Mesodermal cell (in vitro differentiated cells): ENCODE measurements around the gene KIAA0586.
"Not testable (repeated sequence)": the region's sequence is repeated elsewhere in the genome, so short reads cannot be mapped to it uniquely, and the experiment has no call there.

Experiments
- H3K27ac ChIP-seq: 2 replicates; pipeline ENCODE4 v1.7.0; 2013; ENCODE audit warnings: mild to moderate bottlenecking, low read depth, low read length, moderate library complexity; ENCODE audit not compliant: severe bottlenecking
- H3K36me3 ChIP-seq: 2 replicates; pipeline ENCODE4 v1.7.1; 2013; ENCODE audit warnings: mild to moderate bottlenecking, low read length, moderate library complexity; ENCODE audit not compliant: control insufficient read depth, insufficient read depth
- H3K4me1 ChIP-seq: one replicate; pipeline ENCODE4 v1.7.1; 2013; ENCODE audit warnings: mild to moderate bottlenecking, low read length; ENCODE audit not compliant: insufficient read depth, control insufficient read depth, poor library complexity, severe bottlenecking
- H3K4me3 ChIP-seq: 2 replicates; pipeline ENCODE4 v1.7.0; 2013; ENCODE audit warnings: low read length, control low read depth, mild to moderate bottlenecking; ENCODE audit not compliant: insufficient read depth, poor library complexity, severe bottlenecking; ENCODE audit errors: extremely low read depth
- H3K9me3 ChIP-seq: 2 replicates; pipeline ENCODE4 v1.7.1; 2013; ENCODE audit warnings: mild to moderate bottlenecking, low read length, moderate library complexity; ENCODE audit not compliant: control insufficient read depth
- WGBS, 2 experiments: methylation state at CpG; one replicate each; pipeline ENCODE4 v1.1.5; 2013; ENCODE audit warnings: missing lambda C conversion rate in 2 of 2; ENCODE audit not compliant: insufficient coverage in 2 of 2; 5-methylcytosine and 5-hydroxymethylcytosine counted together

Gene KIAA0586

GRCh38 chr14:58491593-58491992, 64.1 kb downstream of the KIAA0586 start:
- H3K9me3 ChIP-seq = no peaks in the 10 kb centered on the region
- H3K27ac ChIP-seq = no peak overlapping the region
- H3K4me1 ChIP-seq = no peaks in the 10 kb centered on the region
- H3K36me3 ChIP-seq = peaks cover 41% of the 10 kb centered on the region
- no peak overlapping the region for H3K4me3 ChIP-seq
- WGBS, 2 experiments = 90 to 100% methylated on average over 1 of the region's 1 CpG

- H3K27ac ChIP-seq = no peak overlapping the region
- no peaks in the 10 kb centered on the region for H3K4me1 ChIP-seq
- H3K4me3 ChIP-seq = no peak overlapping the region
- no peaks in the 10 kb centered on the region for H3K9me3 ChIP-seq
- peaks cover 37% of the 10 kb centered on the region for H3K36me3 ChIP-seq
- WGBS, 2 experiments = no CpG with 5 or more reads among the region's 1 CpG
These were observed 64.5 kb downstream of the KIAA0586 start for GRCh38 chr14:58492044-58492443.

GRCh38 chr14:58501214-58501816, 73.8 kb downstream of the KIAA0586 start:
- WGBS, 2 experiments = 0% methylated on average over 1 of the region's 3 CpGs; no CpG with 5 or more reads in 1 of the 2 experiments
- Histone ChIP-seq H3K27ac (no peak overlapping the region), H3K36me3 (peaks cover 35% of the 10 kb centered on the region), H3K4me3 (no peak overlapping the region), H3K9me3 (no peaks in the 10 kb centered on the region), H3K4me1 (no peaks in the 10 kb centered on the region)

GRCh38 chr14:58513272-58513671, 85.8 kb downstream of the KIAA0586 start:
- Histone ChIP-seq H3K9me3 (no peaks in the 10 kb centered on the region), H3K27ac (no peak overlapping the region), H3K4me1 (peaks cover 4% of the 10 kb centered on the region), H3K4me3 (no peak overlapping the region), H3K36me3 (peaks cover 20% of the 10 kb centered on the region)
- 94% methylated on average over 2 of the region's 3 CpGs; no CpG with 5 or more reads in 1 of the 2 experiments for WGBS, 2 experiments

GRCh38 chr14:58517592-58517991, 90.1 kb downstream of the KIAA0586 start:
- WGBS, 2 experiments = no CpG with 5 or more reads among the region's 1 CpG
- H3K27ac ChIP-seq = no peak overlapping the region
- peaks cover 4% of the 10 kb centered on the region for H3K4me1 ChIP-seq
- H3K36me3 ChIP-seq = peaks cover 30% of the 10 kb centered on the region
- H3K4me3 ChIP-seq = no peak overlapping the region
- no peaks in the 10 kb centered on the region for H3K9me3 ChIP-seq

- Histone ChIP-seq H3K36me3 (peaks cover 36% of the 10 kb centered on the region), H3K9me3 (peaks cover 15% of the 10 kb centered on the region)
- not testable (repeated sequence) for H3K4me1 ChIP-seq, H3K27ac ChIP-seq, H3K4me3 ChIP-seq
- 89 to 95% methylated on average over 8 to 9 of the region's 10 CpGs for WGBS, 2 experiments
These were observed 98.2 kb downstream of the KIAA0586 start for GRCh38 chr14:58525691-58526090.

GRCh38 chr14:58533446-58533845, 105.9 kb downstream of the KIAA0586 start:
- H3K4me1 ChIP-seq = peaks cover 19% of the 10 kb centered on the region
- peak overlapping the region; percentile 96 for H3K27ac ChIP-seq
- H3K9me3 ChIP-seq = peaks cover 4% of the 10 kb centered on the region
- no peak overlapping the region for H3K4me3 ChIP-seq
- H3K36me3 ChIP-seq = peaks cover 4% of the 10 kb centered on the region
- 76% methylated on average over 2 of the region's 5 CpGs for WGBS, 2 experiments

GRCh38 chr14:58535044-58535443, 107.5 kb downstream of the KIAA0586 start:
- H3K27ac ChIP-seq = peak overlapping the region; percentile 96
- no peak overlapping the region for H3K4me3 ChIP-seq
- peaks cover 4% of the 10 kb centered on the region for H3K36me3 ChIP-seq
- peaks cover 19% of the 10 kb centered on the region for H3K4me1 ChIP-seq
- WGBS, 2 experiments = no CpG with 5 or more reads among the region's 1 CpG
- H3K9me3 ChIP-seq = no peaks in the 10 kb centered on the region

GRCh38 chr14:58537004-58537403, 109.5 kb downstream of the KIAA0586 start:
- Histone ChIP-seq H3K27ac (no peak overlapping the region), H3K4me1 (peaks cover 19% of the 10 kb centered on the region), H3K9me3 (no peaks in the 10 kb centered on the region), H3K4me3 (no peak overlapping the region), H3K36me3 (peaks cover 4% of the 10 kb centered on the region)
- WGBS, 2 experiments = no CpG with 5 or more reads among the region's 3 CpGs

- H3K4me3 ChIP-seq = no peak overlapping the region
- WGBS, 2 experiments = no CpG with 5 or more reads among the region's 1 CpG
- H3K36me3 ChIP-seq = peaks cover 4% of the 10 kb centered on the region
- peak overlapping the region; percentile 19 for H3K27ac ChIP-seq
- no peaks in the 10 kb centered on the region for H3K4me1 ChIP-seq
- H3K9me3 ChIP-seq = no peaks in the 10 kb centered on the region
These were observed 113.5 kb downstream of the KIAA0586 start for GRCh38 chr14:58540749-58541632.

- Histone ChIP-seq H3K36me3 (peaks cover 4% of the 10 kb centered on the region), H3K4me1 (no peaks in the 10 kb centered on the region), H3K9me3 (no peaks in the 10 kb centered on the region), H3K27ac (no peak overlapping the region), H3K4me3 (no peak overlapping the region)
- WGBS, 2 experiments = no CpG with 5 or more reads among the region's 2 CpGs
These were observed 114.1 kb downstream of the KIAA0586 start for GRCh38 chr14:58541633-58542022.
